Fibroblast of skin of scalp (primary cell): ENCODE measurements around the gene CD38.

Experiments
- DNase-seq: peaks from one replicate; pipeline ENCODE4 v3.0.0-alpha.2; 2013

Gene CD38

GRCh38 chr4:15901007-15901406 is 122.9 kb downstream of the CD38 start:
- DNase-seq: no peak

- no peak for DNase-seq
These were observed 123.9 kb downstream of the CD38 start for GRCh38 chr4:15901998-15902397.

GRCh38 chr4:15902746-15903145 is 124.6 kb downstream of the CD38 start:
- no peak for DNase-seq
